ENCODE results near the gene GAGE12J.
A peak's percentile ranks its signal among the peaks of the same experiment; 100 is the strongest.
"Not testable (repeated sequence)": the region's sequence is repeated elsewhere in the genome, so short reads cannot be mapped to it uniquely, and the experiment has no call there.

GAGE12J gene

DNA sequence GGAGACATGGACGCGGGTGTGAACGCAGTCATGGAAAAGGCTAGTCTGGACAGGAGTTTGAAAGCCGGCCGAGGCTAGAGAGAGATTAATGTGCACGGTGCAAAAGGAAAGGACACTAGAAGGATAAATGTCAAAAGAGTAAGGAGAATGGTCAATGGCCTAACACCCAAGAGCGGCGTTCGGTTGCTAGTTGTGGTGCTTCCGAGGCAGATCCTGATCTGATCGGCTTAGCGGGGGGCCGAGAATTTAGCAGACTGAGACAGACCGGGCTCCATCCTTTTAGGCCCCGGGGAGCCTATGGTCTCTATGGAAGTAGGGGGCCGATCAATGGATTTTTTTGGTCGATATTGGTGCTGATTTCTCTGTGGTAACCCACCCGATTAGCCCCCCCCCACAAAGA, 11.5 kb upstream of the GAGE12J start:
- no peak for DNase-seq (ENCODE audit: low spot score)

DNA sequence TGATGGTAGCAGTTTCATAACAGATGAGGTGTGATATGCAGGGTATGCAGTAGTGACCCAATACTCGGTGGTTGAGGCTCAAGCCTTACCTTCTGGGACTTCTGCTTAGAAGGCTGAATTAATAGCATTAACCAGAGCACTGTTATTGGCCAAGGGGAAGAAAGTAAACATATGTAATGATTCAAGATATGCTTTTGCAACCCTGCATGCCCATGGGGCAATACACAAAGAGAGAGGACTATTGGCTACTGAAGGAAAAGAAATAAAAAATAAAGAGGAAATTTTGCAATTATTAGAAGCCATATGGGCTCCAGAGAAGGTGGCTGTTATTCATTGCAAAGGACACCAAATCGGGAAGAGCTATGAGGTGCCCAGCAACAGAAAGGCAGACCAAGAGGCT, 9.7 kb upstream of the GAGE12J start:
- DNase-seq (ENCODE audit: low spot score): no peak

DNA sequence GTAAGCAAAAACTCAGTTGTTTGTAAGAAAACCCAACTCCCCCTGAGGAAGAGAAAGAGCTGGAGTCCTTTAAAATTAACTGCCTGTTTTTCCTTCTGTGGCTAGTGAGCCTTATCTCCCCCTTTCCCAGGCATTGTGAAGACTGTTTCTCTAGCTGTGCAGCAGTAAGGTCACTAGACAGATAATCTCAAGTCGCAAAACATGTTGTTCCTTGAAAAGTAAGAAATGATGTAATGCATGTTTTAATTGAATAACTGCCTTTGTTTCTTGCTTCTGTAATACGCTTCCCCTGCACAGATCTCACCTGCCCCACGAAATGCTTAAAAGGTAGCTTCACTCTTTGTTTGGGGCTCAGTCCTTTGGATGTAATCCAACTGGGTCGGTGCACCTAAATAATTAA, 5.8 kb upstream of the GAGE12J start:
- no peak for DNase-seq (ENCODE audit: low spot score)

DNA sequence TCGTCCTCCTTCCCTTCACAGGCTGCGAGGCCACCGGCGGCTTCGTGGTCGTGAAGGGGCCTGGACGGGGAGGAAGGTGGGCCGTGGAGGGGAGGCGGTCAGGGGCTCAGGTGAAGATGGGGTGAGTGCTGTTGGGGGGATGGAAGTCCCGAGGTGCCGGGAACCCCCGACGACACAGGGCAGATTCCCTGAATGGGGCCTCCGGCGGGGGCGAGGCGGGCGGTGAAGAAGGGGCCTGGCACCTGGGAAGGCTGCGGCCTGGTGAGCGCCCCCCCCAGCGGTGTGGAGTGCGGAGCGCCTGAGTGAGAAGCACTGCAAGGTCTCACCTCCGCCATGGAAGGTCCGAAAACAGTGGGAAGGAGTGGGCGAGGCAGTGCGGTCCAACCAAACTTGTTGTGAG, 429 bp downstream of the GAGE12J start:
- not testable (repeated sequence) for DNase-seq (ENCODE audit: low spot score)

DNA sequence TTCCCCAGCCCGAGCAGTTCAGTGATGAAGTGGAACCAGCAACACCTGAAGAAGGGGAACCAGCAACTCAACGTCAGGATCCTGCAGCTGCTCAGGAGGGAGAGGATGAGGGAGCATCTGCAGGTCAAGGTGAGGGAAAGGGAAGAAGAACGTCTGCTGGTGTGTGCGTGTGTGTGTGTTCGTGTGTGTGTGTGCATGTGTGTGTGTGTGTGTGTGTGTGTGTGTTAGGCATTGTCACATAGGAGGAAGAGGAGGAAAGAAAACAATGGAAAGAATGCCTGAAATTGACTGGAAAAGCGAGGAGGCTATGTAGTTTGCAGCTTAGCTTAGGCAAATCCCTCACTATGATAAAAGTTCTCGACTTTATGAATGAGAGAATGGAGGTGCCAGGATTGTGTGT, 1.9 kb downstream of the GAGE12J start:
- not testable (repeated sequence) for DNase-seq (ENCODE audit: low spot score)

DNA sequence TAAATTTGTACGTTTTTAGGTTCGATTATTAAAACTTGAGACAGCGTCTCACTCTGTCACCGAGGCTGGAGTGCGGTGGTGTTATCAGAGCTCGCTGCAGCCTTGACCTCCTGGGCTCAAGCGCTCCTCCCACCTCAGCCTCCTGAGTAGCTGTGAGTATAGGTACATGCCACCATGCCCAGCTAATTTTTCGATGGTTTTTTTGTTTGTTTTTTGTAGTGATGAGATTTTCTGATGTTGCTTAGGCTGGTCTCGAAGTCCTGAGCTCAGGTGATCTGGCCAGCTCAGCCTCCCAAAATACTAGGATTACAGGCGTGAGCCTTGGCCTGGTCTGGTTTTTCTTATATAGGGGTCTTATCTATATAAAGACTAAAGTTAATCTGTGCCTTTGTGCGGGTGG, 8.6 kb downstream of the GAGE12J start:
- DNase-seq (ENCODE audit: low spot score): not testable (repeated sequence)

DNA sequence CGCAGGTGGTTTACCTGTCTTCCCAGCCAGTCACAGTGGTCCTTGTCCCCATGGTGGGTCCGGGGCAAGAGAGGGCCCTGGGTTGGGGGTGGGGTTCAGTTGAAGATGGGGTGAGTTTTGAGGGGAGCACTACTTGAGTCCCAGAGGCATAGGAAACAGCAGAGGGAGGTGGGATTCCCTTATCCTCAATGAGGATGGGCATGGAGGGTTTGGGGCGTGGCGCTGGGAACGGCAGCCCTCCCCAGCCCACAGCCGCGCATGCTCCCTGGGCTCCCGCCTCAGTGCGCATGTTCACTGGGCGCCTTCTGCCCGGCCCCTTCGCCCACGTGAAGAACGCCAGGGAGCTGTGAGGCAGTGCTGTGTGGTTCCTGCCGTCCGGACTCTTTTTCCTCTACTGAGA, 9.4 kb downstream of the GAGE12J start, which contains the start of gene GAGE13:
Gene GAGE13, plus strand, starts transcription at position 301 of the 400 bp plus-strand sequence. CDS start 1,156 bp downstream, outside the sequence.
- DNase-seq (ENCODE audit: low spot score): not testable (repeated sequence)

DNA sequence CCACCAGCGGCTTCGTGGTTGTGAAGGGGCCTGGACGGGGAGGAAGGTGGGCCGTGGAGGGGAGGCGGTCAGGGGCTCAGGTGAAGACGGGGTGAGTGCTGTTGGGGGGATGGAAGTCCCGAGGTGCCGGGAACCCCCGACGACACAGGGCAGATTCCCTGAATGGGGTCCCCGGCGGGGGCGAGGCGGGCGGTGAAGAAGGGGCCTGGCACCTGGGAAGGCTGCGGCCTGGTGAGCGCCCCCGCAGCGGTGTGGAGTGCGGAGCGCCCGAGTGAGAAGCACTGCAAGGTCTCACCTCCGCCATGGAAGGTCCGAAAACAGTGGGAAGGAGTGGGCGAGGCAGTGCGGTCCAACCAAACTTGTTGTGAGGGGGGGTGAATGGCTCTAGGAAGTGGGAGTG, 10.0 kb downstream of the GAGE12J start:
- DNase-seq (ENCODE audit: low spot score): not testable (repeated sequence)

DNA sequence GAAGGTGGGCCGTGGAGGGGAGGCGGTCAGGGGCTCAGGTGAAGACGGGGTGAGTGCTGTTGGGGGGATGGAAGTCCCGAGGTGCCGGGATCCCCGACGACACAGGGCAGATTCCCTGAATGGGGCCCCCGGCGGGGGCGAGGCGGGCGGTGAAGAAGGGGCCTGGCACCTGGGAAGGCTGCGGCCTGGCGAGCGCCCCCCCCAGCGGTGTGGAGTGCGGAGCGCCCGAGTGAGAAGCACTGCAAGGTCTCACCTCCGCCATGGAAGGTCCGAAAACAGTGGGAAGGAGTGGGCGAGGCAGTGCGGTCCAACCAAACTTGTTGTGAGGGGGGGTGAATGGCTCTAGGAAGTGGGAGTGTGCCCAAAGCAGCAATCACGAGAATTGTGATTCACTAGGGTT, 19.6 kb downstream of the GAGE12J start:
- not testable (repeated sequence) for DNase-seq (ENCODE audit: low spot score)

DNA sequence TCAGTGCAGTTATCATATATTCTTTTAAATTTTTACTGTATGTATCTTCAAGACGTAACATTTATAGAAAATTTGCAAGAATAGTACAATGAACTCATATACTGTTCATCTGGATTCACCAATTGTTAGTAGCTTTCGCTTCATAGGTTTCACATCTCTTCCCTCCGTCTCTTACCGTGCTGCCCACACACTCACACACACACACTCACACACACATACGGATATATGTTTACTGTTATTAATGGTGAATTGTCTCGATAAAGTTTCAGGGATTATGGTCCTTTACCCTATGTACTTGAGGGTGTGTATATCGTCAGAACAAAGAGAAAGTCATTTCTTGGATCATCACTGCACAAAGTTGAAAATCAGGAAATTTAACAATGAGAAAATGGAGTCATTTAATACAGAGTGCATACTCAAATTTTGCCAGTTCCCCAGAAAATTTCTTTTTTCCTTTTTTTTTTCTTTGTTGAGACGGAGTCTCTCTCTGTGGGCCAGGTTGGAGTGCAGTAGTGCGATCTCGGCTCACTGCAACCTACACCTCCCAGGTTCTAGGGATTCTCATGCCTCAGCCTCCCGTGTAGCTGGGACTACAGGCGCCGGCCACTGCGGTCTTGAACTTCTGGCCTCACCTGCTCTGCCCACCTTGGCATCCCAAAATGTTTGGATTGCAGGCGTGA, 22.8 kb downstream of the GAGE12J start:
- not testable (repeated sequence) for DNase-seq (ENCODE audit: low spot score)

DNA sequence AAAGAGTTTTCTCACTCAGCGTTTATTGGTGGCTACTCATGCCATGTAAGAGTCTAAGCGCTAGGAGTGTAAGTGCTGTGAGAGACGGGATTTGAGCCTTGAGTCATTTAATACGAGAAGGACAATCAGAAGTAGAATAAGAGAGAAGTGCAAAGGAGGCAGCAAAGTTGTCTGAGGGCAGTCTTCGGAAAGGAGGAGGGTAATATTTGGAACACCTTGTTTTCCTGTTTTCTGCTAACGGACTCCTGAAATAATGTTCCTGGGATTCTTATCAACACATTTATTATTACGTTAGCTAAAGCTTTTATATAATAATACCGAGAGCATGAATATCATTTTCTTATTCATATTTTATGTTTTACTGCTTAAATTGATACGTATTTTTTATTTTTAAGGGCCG, 23.6 kb downstream of the GAGE12J start:
- not testable (repeated sequence) for DNase-seq (ENCODE audit: low spot score)

DNA sequence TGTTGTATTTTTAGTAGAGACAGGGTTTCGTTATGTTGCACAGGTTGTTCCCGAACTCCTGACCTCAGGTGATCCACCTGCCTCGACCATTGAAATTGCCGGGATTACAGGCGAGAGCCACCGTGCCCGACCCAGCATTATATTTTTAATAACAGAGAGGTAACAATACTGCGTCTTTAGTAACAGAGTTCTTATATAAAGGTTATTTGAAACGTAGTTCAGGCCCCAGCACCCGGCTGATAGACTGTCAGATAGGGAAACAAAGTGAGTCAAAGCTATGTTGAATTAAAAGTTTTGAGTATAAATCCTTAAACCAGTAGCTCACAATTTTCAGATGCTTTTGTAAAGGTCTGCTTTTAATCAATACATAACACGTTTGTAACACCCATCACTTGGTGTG, 24.3 kb downstream of the GAGE12J start:
- peak; percentile 9 for DNase-seq (ENCODE audit: low spot score)

Measured in hematopoietic multipotent progenitor cell treated with erythropoietin and hydrocortisone succinate and interleukin-3 and kit ligand, for 15 days (in vitro differentiated cells).